Left lung (tissue), 10 donors: Measurements from ENCODE around the gene TXNDC11. TPM values are rescaled to one million over a fixed set of nuclear protein-coding genes. Genes with fewer than 3 reads are reported as not detected.

Experiments
- ATAC-seq: fragments of 200-7000 bp; cut with Tn5 transposase; one replicate; pipeline ENCODE4 v1.9.1; 2020; ENCODE audit warnings: moderate library complexity
- DNase-seq, 4 donors: peaks; one replicate each; pipeline ENCODE4 v3.0.0-alpha.2; 2013 to 2020
- H3K27ac ChIP-seq, 2 donors: fragments of 200-600 bp; sonication (generic) in 1 of 2; one replicate each; pipeline versions ENCODE4 v1.5.0 to v1.8.0; 2020 to 2021
- H3K27me3 ChIP-seq, 2 donors: fragments of 200-600 bp; sonication (generic) in 1 of 2; one replicate each; pipeline versions ENCODE4 v1.5.0 to v1.8.0; 2020 to 2021
- H3K36me3 ChIP-seq, 2 donors: fragments of 200-600 bp; sonication (generic) in 1 of 2; one replicate each; pipeline versions ENCODE4 v1.5.0 to v1.8.0; 2020 to 2021
- H3K4me1 ChIP-seq, 2 donors: fragments of 200-600 bp; one replicate each; pipeline ENCODE4 v1.8.0; 2021
- H3K4me3 ChIP-seq, 2 donors: fragments of 200-600 bp; sonication (generic) in 1 of 2; one replicate each; pipeline versions ENCODE4 v1.5.0 to v1.8.0; 2020 to 2021; ENCODE audit warnings: mild to moderate bottlenecking in 1 of 2
- H3K9me3 ChIP-seq, 2 donors: fragments of 200-600 bp; sonication (generic) in 1 of 2; one replicate each; pipeline versions ENCODE4 v1.5.0 to v1.8.0; 2020 to 2021
- CTCF ChIP-seq, 2 donors: fragments of 200-600 bp; sonication (generic) in 1 of 2; IDR thresholded peaks; one replicate each; pipeline versions ENCODE4 v1.5.0 to v1.8.0; 2021; ENCODE audit warnings: antibody characterized with exemption in 2 of 2
- intact Hi-C, 2 donors: fragments of 100-400 bp; cut with DNase I; formaldehyde crosslinking; loops; one replicate each; pipeline versions ENCODE4 v1.11.2 to v1.14.2; 2022
- polyA plus RNA-seq, 6 donors: library from polyadenylated mRNA; unstranded; fragments of 120-200 nt; gene quantifications; one replicate each; pipeline ENCODE4 v1.2.1, GENCODE V29; 2013; ENCODE audit not compliant: insufficient read length in 6 of 6
- total RNA-seq, 2 donors: library from RNA; stranded (reverse); fragmentation: NEBNext Ultra II Directional; extraction: Animal tissue kit (Norgen Biotek cat#: 25700); gene quantifications; one replicate each; pipeline ENCODE4 v1.2.1, GENCODE V29; 2021
- donor health status: DM: no; HTN: yes; CAD: no.
- donor health status: DM: no; HTN: no; CAD: no.

TXNDC11 gene
- total and polyA plus RNA-seq, 8 donors = 33.9 to 76.8 (median 38.2) TPM

GRCh38 chr16:11748404-11749254, 6.0 kb upstream of the TXNDC11 start:
- ATAC-seq (no peak), DNase-seq (no peak)
- Histone ChIP-seq H3K27ac (no peak overlapping the region), H3K4me1 (peaks cover under 1 to 10% of the 10 kb centered on the region in 2 donors), H3K4me3 (no peak overlapping the region), H3K9me3 (no peaks in the 10 kb centered on the region), H3K36me3 (peaks cover 0 to 70% of the 10 kb centered on the region in 2 donors), H3K27me3 (no peaks in the 10 kb centered on the region)
- intact Hi-C loops = no loop called here
- no peak for TF ChIP-seq CTCF (IDR thresholded peaks at IDR 0.05)

GRCh38 chr16:11747949-11748403, 5.3 kb upstream of the TXNDC11 start:
- H3K27ac ChIP-seq = no peak overlapping the region
- ATAC-seq (no peak), DNase-seq (no peak)
- no peaks in the 10 kb centered on the region for H3K9me3 ChIP-seq
- intact Hi-C loops = no loop called here
- no peak overlapping the region for H3K4me3 ChIP-seq
- peaks cover 7 to 17% of the 10 kb centered on the region in 2 donors for H3K4me1 ChIP-seq
- no peak for TF ChIP-seq CTCF (IDR thresholded peaks at IDR 0.05)
- peaks cover 0 to 63% of the 10 kb centered on the region in 2 donors for H3K36me3 ChIP-seq
- H3K27me3 ChIP-seq = no peaks in the 10 kb centered on the region

- intact Hi-C loops = no loop called here
- H3K27me3 ChIP-seq = no peaks in the 10 kb centered on the region
- peak overlapping the region in 1 of 2 donors; percentile 94 for H3K27ac ChIP-seq
- DNase-seq (no peak), ATAC-seq (no peak)
- peaks cover 0 to 24% of the 10 kb centered on the region in 2 donors for H3K36me3 ChIP-seq
- no peaks in the 10 kb centered on the region for H3K9me3 ChIP-seq
- TF ChIP-seq CTCF (IDR thresholded peaks at IDR 0.05) = no peak
- no peak overlapping the region for H3K4me3 ChIP-seq
- peaks cover 9 to 44% of the 10 kb centered on the region in 2 donors for H3K4me1 ChIP-seq
Observed at GRCh38 chr16:11744075-11744470, 1.4 kb upstream of the TXNDC11 start.

GRCh38 chr16:11743308-11744074, 834 bp upstream of the TXNDC11 start:
- Histone ChIP-seq H3K27me3 (no peaks in the 10 kb centered on the region), H3K27ac (peak overlapping the region; percentile 94 to 97), H3K36me3 (peaks cover 0 to 18% of the 10 kb centered on the region in 2 donors), H3K4me3 (peak overlapping the region; percentile 36 to 93), H3K4me1 (peaks cover 9 to 50% of the 10 kb centered on the region in 2 donors), H3K9me3 (no peaks in the 10 kb centered on the region)
- no peak for TF ChIP-seq CTCF (IDR thresholded peaks at IDR 0.05)
- intact Hi-C loops = no loop called here
- ATAC-seq = peak; percentile 21
- peak in 2 of 4 donors; percentile 53 to 76 for DNase-seq

- no peaks in the 10 kb centered on the region for H3K9me3 ChIP-seq
- H3K27me3 ChIP-seq = no peaks in the 10 kb centered on the region
- H3K4me3 ChIP-seq = peak overlapping the region; percentile 80 to 93
- peaks cover 0 to 9% of the 10 kb centered on the region in 2 donors for H3K36me3 ChIP-seq
- H3K4me1 ChIP-seq = peaks cover 9 to 59% of the 10 kb centered on the region in 2 donors
- H3K27ac ChIP-seq = peak overlapping the region; percentile 94 to 97
- ATAC-seq = peak; percentile 17
- no peak for TF ChIP-seq CTCF (IDR thresholded peaks at IDR 0.05)
- DNase-seq = peak in 1 of 4 donors; percentile 56
- intact Hi-C loops = no loop called here
Observed at GRCh38 chr16:11742093-11742535, 543 bp downstream of the TXNDC11 start.
